ENCODE results near the gene CHST11.

Gene CHST11

GRCh38 chr12:104653730-104654664 is 197.2 kb downstream of the CHST11 start:
- DNase-seq (ENCODE audit: low read depth): no peak

DNA sequence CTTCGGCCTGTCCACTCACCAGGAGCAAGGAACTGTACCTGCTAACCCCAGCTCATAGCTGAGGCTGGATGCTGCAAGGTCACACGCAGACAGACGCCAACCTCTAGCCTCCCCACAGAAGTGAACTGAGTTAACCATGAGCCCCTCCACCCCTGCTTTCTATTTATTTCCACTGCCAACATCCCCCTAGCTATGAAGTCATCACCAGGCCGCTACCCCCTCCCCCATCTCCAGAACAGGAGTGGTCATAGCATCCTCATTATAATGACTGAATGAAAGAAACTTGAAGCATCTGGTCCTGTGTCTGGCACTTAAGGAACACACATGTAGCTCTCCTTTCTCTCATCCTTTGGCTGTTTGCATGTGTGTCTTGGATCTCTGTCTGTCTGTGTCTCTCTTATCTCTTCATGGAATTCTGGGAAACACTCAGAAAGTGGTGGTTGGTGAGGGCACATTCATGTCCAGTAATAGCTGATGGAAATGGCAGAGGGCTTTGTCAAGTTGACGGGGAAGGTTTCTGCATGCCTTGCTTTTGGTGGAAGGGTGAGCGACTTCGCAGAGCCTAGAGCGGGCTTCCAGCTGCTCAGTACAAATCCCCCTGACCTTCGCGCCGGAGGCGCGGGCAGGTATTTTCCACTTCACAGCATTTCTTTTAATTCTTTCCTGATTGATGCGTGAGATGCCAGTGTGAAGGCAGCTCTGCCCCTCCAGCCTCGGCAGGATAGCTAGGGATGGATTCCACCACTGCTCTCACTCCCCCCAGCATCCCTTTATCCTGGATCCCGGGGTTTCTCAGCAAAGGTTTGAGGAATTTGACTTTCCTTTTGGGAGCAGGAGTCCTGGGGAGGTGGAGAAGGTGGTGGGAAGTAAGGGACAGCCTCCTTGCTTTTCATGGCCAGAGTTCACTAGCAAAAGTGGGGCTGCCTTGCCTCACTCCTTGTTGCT is 198.2 kb downstream of the CHST11 start:
- DNase-seq (ENCODE audit: low read depth): no peak

- DNase-seq (ENCODE audit: low read depth): no peak
Observed at GRCh38 chr12:104656383-104656782, 199.6 kb downstream of the CHST11 start.

DNA sequence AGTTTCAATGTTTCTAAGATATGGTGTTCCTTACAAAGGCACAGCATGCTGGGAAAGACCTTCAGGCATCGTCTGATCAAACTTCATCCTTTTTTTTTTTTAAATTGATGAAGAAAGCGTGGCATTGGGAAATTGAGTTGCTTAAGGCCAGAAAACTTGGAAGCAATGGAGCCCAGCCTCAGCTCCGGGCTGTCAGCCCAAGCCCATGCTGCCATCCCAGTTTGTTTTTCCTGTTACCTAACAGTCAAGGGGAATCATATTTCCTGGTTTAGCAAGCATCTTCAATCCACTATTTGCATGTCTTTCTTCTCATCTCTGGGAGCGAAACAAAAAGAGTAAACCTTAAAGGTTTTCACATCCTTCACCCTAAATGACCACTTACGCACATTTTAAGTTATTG is 200.2 kb downstream of the CHST11 start:
- DNase-seq (ENCODE audit: low read depth): no peak

DNA sequence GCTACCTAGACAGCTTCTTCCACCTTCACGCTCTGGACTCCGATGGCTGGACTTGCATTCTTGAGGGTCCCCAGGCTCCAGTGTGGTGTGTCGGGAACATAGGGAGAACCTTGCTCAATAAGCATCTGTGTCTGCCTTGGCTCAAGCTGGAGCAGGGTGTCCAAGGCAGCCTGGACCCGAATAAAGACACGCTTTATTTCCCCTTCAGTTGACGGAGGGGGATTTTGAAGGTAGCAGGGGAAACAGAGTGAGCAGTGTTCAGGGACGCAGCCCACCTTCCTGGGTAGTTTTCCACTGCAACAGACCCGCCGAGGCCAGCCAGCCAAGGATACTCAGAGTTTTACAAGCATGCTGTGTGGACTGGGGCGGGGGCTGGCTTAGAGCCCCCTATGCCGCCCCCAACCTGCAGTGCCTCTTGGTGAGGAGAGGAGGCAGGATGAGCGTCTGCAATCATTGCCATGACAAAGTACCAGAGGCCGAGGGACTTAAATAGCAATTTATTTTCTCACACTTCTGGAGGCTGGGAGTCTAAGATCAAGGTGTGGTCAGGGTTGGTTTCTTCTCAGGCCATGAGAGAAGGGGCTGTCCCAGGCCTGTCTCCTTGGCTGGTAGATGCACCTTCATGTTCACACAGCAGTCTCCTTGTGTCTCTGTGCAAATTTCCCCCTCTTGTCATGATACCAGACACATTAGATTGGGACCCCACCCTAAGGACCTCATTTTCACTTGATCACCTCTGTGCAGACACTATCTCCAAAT is 201.2 kb downstream of the CHST11 start:
- no peak for DNase-seq (ENCODE audit: low read depth)

GRCh38 chr12:104659058-104659457 is 202.3 kb downstream of the CHST11 start:
- no peak for DNase-seq (ENCODE audit: low read depth)

DNA sequence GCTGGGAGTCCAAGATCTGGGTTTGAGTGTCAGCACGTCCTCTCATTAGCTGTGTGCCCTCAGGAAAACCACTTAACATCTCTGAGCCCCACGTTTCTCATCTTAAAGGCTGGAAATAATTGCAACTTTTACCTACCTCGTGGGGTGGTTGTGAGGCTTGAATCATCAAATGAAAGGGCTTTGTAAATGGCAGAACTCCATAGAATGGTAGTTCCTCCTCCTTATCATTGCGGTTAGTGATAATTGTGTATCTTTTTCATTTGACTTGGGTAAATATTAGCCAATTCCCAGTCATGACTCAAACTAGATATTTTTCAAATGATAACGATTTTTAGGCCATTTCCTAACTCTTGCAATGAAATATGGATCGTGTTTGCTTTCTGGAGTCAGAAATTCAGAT is 205.5 kb downstream of the CHST11 start:
- DNase-seq (ENCODE audit: low read depth): no peak

DNA sequence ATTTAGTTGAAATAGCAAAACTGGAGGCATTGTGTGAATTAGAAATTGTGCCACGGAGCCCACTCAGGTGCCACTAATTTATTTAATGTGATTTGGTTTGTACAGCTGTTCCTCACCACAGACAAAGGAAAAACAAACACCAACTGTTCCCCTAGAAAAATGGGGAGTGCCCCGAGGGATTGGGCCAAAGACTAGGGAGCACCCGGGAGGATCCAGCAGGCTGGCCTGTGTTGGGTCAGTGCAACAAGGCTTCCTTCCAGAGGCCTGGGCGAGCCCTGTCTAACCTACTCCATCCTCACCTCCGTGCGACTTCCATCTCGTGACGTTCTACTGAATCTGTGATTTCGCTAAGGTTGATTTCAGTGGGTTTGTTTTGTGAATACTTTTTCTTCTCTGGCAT is 206.2 kb downstream of the CHST11 start:
- no peak for DNase-seq (ENCODE audit: low read depth)

- no peak for DNase-seq (ENCODE audit: low read depth)
Observed at GRCh38 chr12:104664351-104664750, 207.6 kb downstream of the CHST11 start.

GRCh38 chr12:104665296-104665695 is 208.5 kb downstream of the CHST11 start:
- DNase-seq (ENCODE audit: low read depth): no peak

DNA sequence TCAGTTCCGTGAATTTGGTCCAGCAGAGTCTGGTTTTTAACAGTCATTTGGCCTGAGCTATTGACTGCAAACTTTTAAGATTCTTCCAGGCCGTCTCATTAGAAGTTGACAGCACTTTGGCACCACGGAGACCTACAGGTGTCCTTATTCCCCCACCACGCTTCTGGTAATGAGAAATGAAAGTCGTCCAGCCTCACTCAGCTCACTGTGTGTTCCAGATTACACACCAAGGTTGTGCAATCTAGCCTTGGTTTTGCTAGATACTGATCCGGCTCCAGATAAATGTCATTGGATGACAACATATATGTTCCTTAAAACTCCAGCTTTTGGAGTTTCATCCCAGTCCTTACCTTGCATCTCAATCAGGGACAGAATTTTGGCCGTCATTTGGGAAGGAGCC is 210.4 kb downstream of the CHST11 start:
- no peak for DNase-seq (ENCODE audit: low read depth)

DNA sequence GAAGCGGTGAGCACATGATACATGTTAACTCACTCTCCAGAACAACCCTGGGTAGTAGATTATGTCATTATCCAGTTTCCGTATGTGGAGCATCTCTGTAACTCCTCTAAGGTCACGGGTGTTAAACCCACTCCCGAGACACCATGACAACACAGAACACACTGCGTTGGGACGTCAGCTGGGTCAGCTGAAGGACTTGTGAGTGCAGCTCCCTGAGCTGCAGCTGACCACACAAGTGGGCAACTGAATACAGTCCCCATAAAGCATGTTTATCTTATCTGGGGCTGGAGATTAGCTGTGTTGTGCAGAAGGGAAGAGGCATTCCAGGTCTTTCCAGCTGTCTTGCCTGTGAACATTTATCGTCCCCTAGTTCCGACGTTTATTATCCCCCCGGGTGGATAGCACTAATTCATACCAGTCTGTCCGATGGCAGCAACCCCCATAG is 211.5 kb downstream of the CHST11 start:
- DNase-seq (ENCODE audit: low read depth): no peak

DNA sequence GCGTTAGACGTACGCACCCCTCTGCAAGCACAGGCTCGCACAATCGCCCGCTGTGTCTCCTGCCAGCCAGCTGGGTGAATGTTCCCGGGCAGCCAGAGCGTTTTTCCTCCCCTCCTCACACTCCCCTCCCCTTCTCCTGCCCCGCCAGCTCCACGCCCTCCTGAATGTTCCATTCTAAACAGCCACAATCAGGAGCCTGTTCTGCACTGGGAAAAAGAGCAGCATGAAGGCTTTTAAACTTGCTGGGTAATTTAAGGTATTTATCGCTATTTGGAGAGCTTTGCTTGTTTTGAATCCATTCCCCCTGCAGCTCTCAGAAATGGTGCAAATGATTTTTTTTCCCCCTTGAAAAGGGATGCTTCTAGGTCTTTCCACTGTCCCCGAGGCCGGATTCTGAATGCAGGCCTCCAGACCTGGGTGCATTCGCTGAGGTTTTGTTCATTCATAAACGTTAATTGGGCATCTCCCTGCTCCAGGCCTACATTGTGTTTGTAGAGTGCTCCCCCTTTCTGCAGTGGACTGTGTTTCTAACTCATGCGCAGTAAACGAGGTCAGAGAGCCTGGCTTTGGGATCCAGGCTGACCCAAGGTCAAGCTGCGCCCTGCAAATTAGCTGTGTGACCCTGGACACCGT is 212.5 kb downstream of the CHST11 start:
- DNase-seq (ENCODE audit: low read depth): no peak

DNA sequence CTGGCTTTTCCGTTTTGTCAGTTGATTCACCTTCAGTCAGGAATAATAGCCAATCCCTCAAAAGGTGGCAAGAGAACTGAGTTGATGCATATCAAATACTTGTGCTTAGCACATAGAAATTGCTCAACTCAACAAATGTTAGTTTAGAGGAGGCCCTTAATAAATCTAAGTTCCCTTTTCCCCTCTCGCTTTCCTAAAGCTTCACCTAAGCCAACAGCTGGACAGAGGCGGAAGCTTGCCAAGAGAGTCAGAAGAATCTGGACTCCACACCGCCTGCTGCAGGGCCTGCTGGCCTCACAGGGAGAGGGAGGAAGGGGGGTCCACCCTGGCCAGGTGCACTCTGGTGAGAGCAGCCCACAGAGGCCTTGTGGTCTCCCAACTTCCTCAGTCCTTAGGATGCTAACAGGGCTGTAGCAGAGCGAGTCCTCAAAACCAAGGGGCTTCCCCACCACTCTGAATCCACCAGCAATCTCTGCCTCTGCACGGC is 213.1 kb downstream of the CHST11 start:
- no peak for DNase-seq (ENCODE audit: low read depth)

DNA sequence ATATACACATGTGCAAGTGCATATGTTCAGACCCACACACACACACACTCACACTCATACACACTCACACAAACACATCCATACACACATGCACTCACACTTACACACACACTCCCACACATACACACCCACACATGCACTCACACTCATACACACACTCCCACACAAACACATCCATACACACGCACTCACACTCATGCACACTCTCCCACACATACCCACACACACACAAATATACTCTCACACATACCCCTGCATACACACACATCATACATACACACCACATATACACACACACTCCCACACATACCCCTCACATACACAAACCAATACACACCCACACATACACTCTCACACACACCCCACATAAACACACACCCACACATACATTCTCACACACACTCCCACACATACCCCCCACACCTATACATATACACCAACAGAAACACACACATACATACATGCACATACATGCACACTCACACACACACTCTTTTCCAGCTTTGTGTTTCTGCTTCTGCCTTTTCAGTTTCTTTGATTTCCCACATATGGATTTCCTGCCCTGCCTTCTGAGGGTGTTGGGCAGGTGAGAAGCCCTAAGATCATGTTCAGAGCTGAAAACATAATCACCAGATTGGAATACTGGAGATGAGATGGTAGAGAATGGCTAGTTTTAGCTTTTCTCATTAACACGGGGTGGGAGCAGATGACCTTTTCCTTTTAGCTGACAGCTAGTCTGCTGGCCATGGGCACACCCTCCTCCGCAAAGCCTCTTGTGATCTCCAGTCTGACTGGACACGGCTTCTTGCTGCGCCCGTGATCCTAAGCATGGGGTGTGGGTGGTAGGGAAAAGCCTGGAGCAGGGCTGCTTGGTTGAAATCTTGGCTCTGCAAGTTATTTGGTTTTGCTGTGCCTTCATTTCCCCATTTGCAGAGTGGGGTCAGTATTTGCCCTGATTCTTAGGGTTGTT is 214.0 kb downstream of the CHST11 start:
- DNase-seq (ENCODE audit: low read depth): no peak

DNA sequence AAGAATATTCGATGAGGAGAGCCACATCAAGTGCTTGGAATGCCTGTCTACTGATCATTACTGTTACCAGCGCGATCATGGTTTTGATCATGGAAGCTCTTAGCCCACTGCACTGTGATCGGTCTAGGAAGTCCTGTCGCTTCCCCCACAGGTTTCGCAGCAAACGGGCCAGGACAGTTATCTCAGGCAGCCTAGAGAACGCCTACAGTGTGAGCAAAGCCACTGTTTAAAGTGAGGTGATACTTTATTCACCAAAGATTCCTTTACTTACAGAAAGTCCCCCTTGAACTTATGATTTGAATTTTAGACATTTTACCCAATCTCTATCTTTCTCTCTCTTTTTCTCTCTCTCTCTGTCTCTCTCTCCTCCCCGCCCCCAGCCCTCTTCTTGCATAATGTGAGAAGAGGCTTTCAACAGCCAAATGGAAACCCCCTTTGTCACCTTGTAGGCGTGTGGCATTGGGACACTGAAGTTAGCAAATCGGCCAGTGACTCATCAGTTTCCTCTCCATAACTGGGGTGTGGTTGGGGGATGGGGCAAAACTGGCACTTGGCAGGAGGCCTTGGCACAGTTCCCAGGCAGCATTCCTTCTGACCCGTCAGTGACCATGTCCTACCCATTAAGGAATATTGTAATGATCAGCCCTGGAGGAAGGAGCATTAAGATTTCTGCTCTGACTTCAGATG is 214.8 kb downstream of the CHST11 start:
- peak; percentile 81 for DNase-seq (ENCODE audit: low read depth)

DNA sequence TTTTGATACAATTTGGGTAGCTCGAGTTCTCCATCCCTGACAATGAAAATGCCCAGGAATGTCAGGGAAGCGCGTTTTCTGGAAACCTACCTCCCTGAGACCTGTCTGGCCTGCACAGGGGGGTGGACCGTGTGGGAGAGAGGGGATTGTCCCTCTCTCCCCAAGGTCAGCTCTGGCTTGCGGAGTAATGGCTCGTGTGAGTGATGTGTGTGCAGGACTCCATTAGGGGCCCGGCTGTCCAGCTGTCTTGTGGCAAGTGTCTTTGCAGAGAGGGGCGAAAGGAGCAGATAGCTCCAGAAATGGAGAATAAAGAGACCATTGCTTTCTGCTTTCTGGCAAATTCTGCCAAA is 215.3 kb downstream of the CHST11 start:
- DNase-seq (ENCODE audit: low read depth): no peak

DNA sequence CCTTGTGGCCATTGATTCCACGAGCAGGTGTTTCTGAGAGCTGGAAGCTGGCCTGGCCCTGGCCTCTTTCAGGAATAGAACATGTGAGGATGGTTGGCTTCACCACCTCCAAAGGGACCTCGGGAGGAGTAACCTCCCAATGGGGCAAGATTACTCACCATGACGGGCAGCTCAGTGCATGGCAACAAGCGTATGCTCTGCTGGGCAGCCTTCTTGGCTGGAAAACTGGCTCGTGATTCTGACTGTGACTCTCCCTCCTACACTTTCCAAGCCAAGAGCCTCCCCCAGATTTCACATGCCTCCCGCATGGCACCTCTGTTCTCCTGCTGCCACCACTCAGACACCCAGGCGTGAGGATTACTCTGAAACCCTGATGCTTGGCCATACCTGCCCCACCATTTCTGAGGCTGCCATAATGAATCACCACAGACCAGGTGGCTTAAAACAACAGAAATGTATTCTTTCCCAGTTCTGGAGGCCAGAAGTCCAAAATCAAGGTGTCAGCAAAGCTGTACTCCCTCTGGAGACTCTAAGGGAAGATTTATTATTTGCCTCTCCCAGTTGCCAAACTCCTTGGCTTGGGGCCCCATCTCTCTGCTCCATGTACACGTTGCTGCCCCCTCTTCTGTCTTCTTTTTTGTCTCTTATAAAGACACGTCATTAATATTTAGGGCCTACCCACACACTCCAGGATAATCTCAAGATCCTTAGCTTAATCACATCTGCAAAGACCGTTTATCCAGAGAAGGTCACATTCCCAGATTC is 215.9 kb downstream of the CHST11 start:
- no peak for DNase-seq (ENCODE audit: low read depth)

DNA sequence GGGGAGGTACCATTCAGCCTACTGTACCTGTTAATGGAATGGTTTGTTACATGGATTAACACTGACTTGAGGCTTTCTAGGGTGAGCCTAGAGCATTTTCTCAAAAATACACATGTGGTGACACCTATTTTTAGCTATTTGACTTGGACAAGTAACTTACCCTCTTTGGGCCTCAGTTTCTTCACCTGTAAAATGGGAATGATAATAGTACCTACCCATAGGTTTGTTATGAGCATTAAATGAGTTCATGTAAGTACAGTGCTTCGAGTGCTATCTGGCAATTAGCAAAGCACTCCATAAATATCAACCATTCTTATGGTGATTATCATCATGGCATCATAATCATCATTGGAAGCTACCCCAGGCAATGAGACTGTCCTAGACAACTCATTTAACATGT is 216.5 kb downstream of the CHST11 start:
- DNase-seq (ENCODE audit: low read depth): no peak

Data from activated T-helper 9 cell treated with anti-CD3 and anti-CD28 coated beads, Interleukin-2, amount 50 U/mL, for 16 hours (primary cell).